GM23338 (cell line): Measurements from ENCODE around the gene RFX2. TPM values are rescaled to one million over a fixed set of nuclear protein-coding genes. Genes with fewer than 3 reads are reported as not detected.

Experiments used
- ATAC-seq: fragments of 200-7000 bp; cut with Tn5 transposase; 3 replicates; pipeline ENCODE4 v1.9.1; 2020
- DNase-seq: peaks from one replicate; pipeline ENCODE4 v3.0.0-alpha.2; 2015; ENCODE audit warnings: low spot score
- H2AFZ ChIP-seq: fragments of 200-600 bp; sonication (generic); 2 replicates; pipeline ENCODE4 v1.8.0; 2016; ENCODE audit warnings: antibody characterized with exemption, mild to moderate bottlenecking, moderate library complexity
- H3F3A ChIP-seq: fragments of 200-600 bp; sonication (generic); replicated peaks from 2 replicates; pipeline ENCODE4 v1.8.0; 2017; ENCODE audit warnings: antibody characterized with exemption, mixed run types, low read depth
- H3K27ac ChIP-seq: fragments of 200-600 bp; sonication (generic); 2 replicates; pipeline ENCODE4 v1.6.1; 2016; ENCODE audit warnings: low read depth
- H3K27me3 ChIP-seq: fragments of 200-600 bp; sonication (generic); 2 replicates; pipeline ENCODE4 v1.8.0; 2016; ENCODE audit warnings: mild to moderate bottlenecking, mixed run types, moderate library complexity; ENCODE audit not compliant: insufficient read depth
- H3K36me3 ChIP-seq: fragments of 200-600 bp; sonication (generic); 2 replicates; pipeline ENCODE4 v1.8.0; 2016; ENCODE audit warnings: mild to moderate bottlenecking; ENCODE audit not compliant: insufficient read depth
- H3K4me1 ChIP-seq: fragments of 200-600 bp; sonication (generic); 2 replicates; pipeline ENCODE4 v1.8.0; 2016; ENCODE audit warnings: mild to moderate bottlenecking, moderate library complexity; ENCODE audit not compliant: insufficient read depth
- H3K4me2 ChIP-seq: fragments of 200-600 bp; sonication (generic); 2 replicates; pipeline ENCODE4 v1.7.1; 2017; ENCODE audit warnings: mixed run types
- H3K4me3 ChIP-seq: fragments of 200-600 bp; sonication (generic); 2 replicates; pipeline ENCODE4 v1.6.1; 2016; ENCODE audit warnings: mixed run types
- H3K79me2 ChIP-seq: fragments of 200-600 bp; sonication (generic); replicated peaks from 2 replicates; pipeline ENCODE4 v1.8.0; 2017; ENCODE audit warnings: mild to moderate bottlenecking; ENCODE audit not compliant: insufficient read depth
- H3K9me2 ChIP-seq: fragments of 200-600 bp; sonication (generic); 2 replicates; pipeline ENCODE4 v1.8.0; 2017; ENCODE audit not compliant: insufficient read depth
- H4K20me1 ChIP-seq: fragments of 200-600 bp; sonication (generic); replicated peaks from 2 replicates; pipeline ENCODE4 v1.8.0; 2017; ENCODE audit warnings: mild to moderate bottlenecking; ENCODE audit not compliant: insufficient read depth
- H3K27ac Mint-ChIP-seq: 2 replicates; pipeline ENCODE4 v1.8.0; 2020; ENCODE audit warnings: inconsistent platforms, mild to moderate bottlenecking, moderate library complexity, mixed read lengths
- H3K27me3 Mint-ChIP-seq: 3 replicates; pipeline ENCODE4 v1.8.0; 2022; ENCODE audit warnings: low read depth, mild to moderate bottlenecking, moderate library complexity, mixed read lengths, inconsistent platforms; ENCODE audit not compliant: insufficient read depth, poor library complexity
- H3K36me3 Mint-ChIP-seq: 3 replicates; pipeline ENCODE4 v1.8.0; 2021; ENCODE audit warnings: low read depth, mild to moderate bottlenecking, inconsistent platforms, moderate library complexity, mixed read lengths
- H3K4me1 Mint-ChIP-seq: 3 replicates; pipeline ENCODE4 v1.8.0; 2020; ENCODE audit warnings: mild to moderate bottlenecking, inconsistent platforms, mixed read lengths
- H3K4me3 Mint-ChIP-seq: 3 replicates; pipeline ENCODE4 v1.8.0; 2021; ENCODE audit warnings: moderate library complexity, mild to moderate bottlenecking, inconsistent platforms, mixed read lengths
- H3K9me3 Mint-ChIP-seq: 3 replicates; pipeline ENCODE4 v1.8.0; 2020; ENCODE audit warnings: moderate library complexity, mild to moderate bottlenecking, inconsistent platforms, mixed read lengths
- CREB1 ChIP-seq: fragments of 250-450 bp; sonication (Bioruptor Pico); IDR thresholded peaks from 2 replicates; pipeline ENCODE4 v1.5.0; 2020; ENCODE audit warnings: low read depth, mild to moderate bottlenecking, moderate library complexity
- EZH2 ChIP-seq: fragments of 200-600 bp; sonication (generic); IDR thresholded peaks from one replicate; pipeline ENCODE4 v1.8.0; 2017; ENCODE audit warnings: antibody characterized with exemption, mild to moderate bottlenecking, low read depth; ENCODE audit not compliant: unreplicated experiment
- EZH2phosphoT487 ChIP-seq: fragments of 200-600 bp; sonication (generic); IDR thresholded peaks from one replicate; pipeline ENCODE4 v1.8.1; 2018; ENCODE audit warnings: antibody characterized with exemption; ENCODE audit not compliant: unreplicated experiment
- JUNB ChIP-seq: IDR thresholded peaks from one replicate; pipeline ENCODE4 v1.6.1; 2016; ENCODE audit warnings: antibody characterized with exemption; ENCODE audit not compliant: unreplicated experiment
- NANOG ChIP-seq: IDR thresholded peaks from 2 replicates; pipeline ENCODE4 v1.6.1; 2016; ENCODE audit warnings: antibody characterized with exemption, borderline replicate concordance
- POLR2AphosphoS5 ChIP-seq: IDR thresholded peaks from 2 replicates; pipeline ENCODE4 v1.6.1; 2016; ENCODE audit warnings: antibody characterized with exemption, low read depth
- REST ChIP-seq: IDR thresholded peaks from one replicate; pipeline ENCODE4 v1.6.1; 2018; ENCODE audit warnings: antibody characterized with exemption; ENCODE audit not compliant: unreplicated experiment
- STAT1 ChIP-seq: IDR thresholded peaks from one replicate; pipeline ENCODE4 v1.6.1; 2016; ENCODE audit warnings: antibody characterized with exemption; ENCODE audit not compliant: unreplicated experiment
- ZNF114 ChIP-seq: fragments of 250-450 bp; sonication (Bioruptor Pico); IDR thresholded peaks from 2 replicates; pipeline ENCODE4 v1.5.0; 2020; ENCODE audit warnings: mild to moderate bottlenecking, moderate library complexity
- ZNF331 ChIP-seq: fragments of 250-450 bp; sonication (Bioruptor Pico); IDR thresholded peaks from 2 replicates; pipeline ENCODE4 v1.5.0; 2020; ENCODE audit warnings: low read depth, mild to moderate bottlenecking, moderate library complexity
- polyA plus RNA-seq: library from polyadenylated mRNA; unstranded; fragments of >200 nt; fragmentation: Nextera tagmentation; extraction: Ambion mirVana; gene quantifications from 2 replicates; pipeline ENCODE4 v1.2.1, GENCODE V29; 2016
- total RNA-seq: library from RNA; depleted of rRNA; stranded (reverse); fragments of >200 nt; shearing (Covaris generic); gene quantifications from 2 replicates; pipeline ENCODE4 v1.2.3, GENCODE V29; 2014
- TF ChIP-seq, protein P1 (sequence below), 2 experiments: fragments of 200-600 bp in 1 of 2; sonication (generic) in 1 of 2; conservative IDR thresholded peaks; 2 replicates each; pipeline versions ENCODE4 v1.5.1 to v1.6.1; 2016 to 2017; ENCODE audit warnings: antibody characterized with exemption in 2 of 2, low read depth in 2 of 2, mild to moderate bottlenecking in 2 of 2, moderate library complexity in 1 of 2
- TF ChIP-seq, protein P2 (sequence below): IDR thresholded peaks from 2 replicates; pipeline ENCODE4 v1.6.1; 2016; ENCODE audit warnings: antibody characterized with exemption
- TF ChIP-seq, protein P3 (sequence below): fragments of 250-450 bp; sonication (Bioruptor Pico); IDR thresholded peaks from 2 replicates; pipeline ENCODE4 v1.5.0; 2020; ENCODE audit warnings: mild to moderate bottlenecking, moderate library complexity

RFX2 gene
- total and polyA plus RNA-seq, 2 experiments from 2014 or later, result 4.6 to 13.0 TPM

GRCh38 chr19:6070720-6071485 is 39.4 kb downstream of the RFX2 start:
- Mint-ChIP-seq H3K9me3 (peaks cover 6% of the 10 kb centered on the region; the same call in 2 of the 3 replicates), H3K27ac (no peak overlapping the region), H3K36me3 (no peaks in the 10 kb centered on the region; the same call in 2 of the 3 replicates), H3K4me3 (no peak overlapping the region), H3K4me1 (peaks cover 10% of the 10 kb centered on the region; the same call in 2 of the 3 replicates), H3K27me3 (peaks cover 3% of the 10 kb centered on the region)
- Histone ChIP-seq H2AFZ (no peak overlapping the region), H3K4me3 (no peak overlapping the region), H3K79me2 (no peaks in the 10 kb centered on the region), H3K36me3 (no peaks in the 10 kb centered on the region), H3F3A (no peaks in the 10 kb centered on the region), H3K4me2 (no peak overlapping the region), H3K27me3 (no peaks in the 10 kb centered on the region), H3K4me1 (peaks cover 5% of the 10 kb centered on the region; the same call in 1 of the 2 replicates), H4K20me1 (no peaks in the 10 kb centered on the region), H3K9me2 (no peaks in the 10 kb centered on the region), H3K27ac (no peak overlapping the region)
- TF ChIP-seq STAT1, result no peak
- TF ChIP-seq, protein P1, sequence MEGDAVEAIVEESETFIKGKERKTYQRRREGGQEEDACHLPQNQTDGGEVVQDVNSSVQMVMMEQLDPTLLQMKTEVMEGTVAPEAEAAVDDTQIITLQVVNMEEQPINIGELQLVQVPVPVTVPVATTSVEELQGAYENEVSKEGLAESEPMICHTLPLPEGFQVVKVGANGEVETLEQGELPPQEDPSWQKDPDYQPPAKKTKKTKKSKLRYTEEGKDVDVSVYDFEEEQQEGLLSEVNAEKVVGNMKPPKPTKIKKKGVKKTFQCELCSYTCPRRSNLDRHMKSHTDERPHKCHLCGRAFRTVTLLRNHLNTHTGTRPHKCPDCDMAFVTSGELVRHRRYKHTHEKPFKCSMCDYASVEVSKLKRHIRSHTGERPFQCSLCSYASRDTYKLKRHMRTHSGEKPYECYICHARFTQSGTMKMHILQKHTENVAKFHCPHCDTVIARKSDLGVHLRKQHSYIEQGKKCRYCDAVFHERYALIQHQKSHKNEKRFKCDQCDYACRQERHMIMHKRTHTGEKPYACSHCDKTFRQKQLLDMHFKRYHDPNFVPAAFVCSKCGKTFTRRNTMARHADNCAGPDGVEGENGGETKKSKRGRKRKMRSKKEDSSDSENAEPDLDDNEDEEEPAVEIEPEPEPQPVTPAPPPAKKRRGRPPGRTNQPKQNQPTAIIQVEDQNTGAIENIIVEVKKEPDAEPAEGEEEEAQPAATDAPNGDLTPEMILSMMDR (conservative IDR thresholded peaks at IDR 0.05; ENCODE audit: low read depth in 2 of 2), result no peak
- TF ChIP-seq REST, result no peak
- TF ChIP-seq ZNF331 (CRISPR knock-in tag), result no peak
- TF ChIP-seq JUNB, result no peak
- no peak for TF ChIP-seq NANOG
- no peak for TF ChIP-seq EZH2
- no peak for TF ChIP-seq EZH2phosphoT487
- TF ChIP-seq, protein P2, sequence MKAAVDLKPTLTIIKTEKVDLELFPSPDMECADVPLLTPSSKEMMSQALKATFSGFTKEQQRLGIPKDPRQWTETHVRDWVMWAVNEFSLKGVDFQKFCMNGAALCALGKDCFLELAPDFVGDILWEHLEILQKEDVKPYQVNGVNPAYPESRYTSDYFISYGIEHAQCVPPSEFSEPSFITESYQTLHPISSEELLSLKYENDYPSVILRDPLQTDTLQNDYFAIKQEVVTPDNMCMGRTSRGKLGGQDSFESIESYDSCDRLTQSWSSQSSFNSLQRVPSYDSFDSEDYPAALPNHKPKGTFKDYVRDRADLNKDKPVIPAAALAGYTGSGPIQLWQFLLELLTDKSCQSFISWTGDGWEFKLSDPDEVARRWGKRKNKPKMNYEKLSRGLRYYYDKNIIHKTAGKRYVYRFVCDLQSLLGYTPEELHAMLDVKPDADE, result no peak
- TF ChIP-seq POLR2AphosphoS5, result no peak
- TF ChIP-seq, protein P3, sequence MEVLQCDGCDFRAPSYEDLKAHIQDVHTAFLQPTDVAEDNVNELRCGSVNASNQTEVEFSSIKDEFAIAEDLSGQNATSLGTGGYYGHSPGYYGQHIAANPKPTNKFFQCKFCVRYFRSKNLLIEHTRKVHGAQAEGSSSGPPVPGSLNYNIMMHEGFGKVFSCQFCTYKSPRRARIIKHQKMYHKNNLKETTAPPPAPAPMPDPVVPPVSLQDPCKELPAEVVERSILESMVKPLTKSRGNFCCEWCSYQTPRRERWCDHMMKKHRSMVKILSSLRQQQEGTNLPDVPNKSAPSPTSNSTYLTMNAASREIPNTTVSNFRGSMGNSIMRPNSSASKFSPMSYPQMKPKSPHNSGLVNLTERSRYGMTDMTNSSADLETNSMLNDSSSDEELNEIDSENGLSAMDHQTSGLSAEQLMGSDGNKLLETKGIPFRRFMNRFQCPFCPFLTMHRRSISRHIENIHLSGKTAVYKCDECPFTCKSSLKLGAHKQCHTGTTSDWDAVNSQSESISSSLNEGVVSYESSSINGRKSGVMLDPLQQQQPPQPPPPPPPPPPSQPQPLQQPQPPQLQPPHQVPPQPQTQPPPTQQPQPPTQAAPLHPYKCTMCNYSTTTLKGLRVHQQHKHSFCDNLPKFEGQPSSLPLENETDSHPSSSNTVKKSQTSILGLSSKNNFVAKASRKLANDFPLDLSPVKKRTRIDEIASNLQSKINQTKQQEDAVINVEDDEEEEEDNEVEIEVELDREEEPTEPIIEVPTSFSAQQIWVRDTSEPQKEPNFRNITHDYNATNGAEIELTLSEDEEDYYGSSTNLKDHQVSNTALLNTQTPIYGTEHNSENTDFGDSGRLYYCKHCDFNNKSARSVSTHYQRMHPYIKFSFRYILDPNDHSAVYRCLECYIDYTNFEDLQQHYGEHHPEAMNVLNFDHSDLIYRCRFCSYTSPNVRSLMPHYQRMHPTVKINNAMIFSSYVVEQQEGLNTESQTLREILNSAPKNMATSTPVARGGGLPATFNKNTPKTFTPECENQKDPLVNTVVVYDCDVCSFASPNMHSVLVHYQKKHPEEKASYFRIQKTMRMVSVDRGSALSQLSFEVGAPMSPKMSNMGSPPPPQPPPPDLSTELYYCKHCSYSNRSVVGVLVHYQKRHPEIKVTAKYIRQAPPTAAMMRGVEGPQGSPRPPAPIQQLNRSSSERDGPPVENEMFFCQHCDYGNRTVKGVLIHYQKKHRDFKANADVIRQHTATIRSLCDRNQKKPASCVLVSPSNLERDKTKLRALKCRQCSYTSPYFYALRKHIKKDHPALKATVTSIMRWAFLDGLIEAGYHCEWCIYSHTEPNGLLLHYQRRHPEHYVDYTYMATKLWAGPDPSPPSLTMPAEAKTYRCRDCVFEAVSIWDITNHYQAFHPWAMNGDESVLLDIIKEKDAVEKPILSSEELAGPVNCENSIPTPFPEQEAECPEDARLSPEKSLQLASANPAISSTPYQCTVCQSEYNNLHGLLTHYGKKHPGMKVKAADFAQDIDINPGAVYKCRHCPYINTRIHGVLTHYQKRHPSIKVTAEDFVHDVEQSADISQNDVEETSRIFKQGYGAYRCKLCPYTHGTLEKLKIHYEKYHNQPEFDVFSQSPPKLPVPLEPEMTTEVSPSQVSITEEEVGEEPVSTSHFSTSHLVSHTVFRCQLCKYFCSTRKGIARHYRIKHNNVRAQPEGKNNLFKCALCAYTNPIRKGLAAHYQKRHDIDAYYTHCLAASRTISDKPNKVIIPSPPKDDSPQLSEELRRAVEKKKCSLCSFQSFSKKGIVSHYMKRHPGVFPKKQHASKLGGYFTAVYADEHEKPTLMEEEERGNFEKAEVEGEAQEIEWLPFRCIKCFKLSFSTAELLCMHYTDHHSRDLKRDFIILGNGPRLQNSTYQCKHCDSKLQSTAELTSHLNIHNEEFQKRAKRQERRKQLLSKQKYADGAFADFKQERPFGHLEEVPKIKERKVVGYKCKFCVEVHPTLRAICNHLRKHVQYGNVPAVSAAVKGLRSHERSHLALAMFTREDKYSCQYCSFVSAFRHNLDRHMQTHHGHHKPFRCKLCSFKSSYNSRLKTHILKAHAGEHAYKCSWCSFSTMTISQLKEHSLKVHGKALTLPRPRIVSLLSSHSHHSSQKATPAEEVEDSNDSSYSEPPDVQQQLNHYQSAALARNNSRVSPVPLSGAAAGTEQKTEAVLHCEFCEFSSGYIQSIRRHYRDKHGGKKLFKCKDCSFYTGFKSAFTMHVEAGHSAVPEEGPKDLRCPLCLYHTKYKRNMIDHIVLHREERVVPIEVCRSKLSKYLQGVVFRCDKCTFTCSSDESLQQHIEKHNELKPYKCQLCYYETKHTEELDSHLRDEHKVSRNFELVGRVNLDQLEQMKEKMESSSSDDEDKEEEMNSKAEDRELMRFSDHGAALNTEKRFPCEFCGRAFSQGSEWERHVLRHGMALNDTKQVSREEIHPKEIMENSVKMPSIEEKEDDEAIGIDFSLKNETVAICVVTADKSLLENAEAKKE, result no peak
- no peak for TF ChIP-seq ZNF114 (CRISPR knock-in tag)
- TF ChIP-seq CREB1, result no peak
- no peak for DNase-seq
- no peak for ATAC-seq
